ENCODE results near the gene LCE2D.
"Not testable (repeated sequence)": the region's sequence is repeated elsewhere in the genome, so short reads cannot be mapped to it uniquely, and the experiment has no call there.

LCE2D gene, protein sequence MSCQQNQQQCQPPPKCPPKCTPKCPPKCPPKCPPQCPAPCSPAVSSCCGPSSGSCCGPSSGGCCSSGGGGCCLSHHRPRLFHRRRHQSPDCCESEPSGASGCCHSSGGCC

DNA sequence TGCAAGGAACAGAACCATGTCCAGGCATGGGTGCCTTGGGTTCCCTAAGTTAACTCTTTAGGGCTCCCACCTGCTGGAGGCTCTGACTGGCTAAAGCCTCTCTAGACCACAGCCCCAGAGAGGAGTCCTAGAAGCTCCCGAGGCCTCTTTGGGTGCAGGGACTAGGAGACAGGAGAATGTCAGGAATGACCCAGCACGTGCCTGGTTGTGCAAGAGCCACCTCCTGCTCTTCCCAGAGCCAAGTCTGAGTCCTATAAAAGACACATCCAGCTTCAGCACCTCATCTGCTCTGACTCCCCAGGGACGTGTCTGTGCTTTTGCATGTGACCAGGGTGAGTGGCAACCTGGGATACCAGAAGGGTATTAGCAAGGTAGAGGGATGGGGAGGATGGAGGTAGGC is at the start of gene LCE2D:
TSS of gene LCE2D (plus strand) at position 283 of the 400 bp plus-strand sequence. CDS start 726 bp downstream, outside the sequence.
- no peak for DNase-seq

DNA sequence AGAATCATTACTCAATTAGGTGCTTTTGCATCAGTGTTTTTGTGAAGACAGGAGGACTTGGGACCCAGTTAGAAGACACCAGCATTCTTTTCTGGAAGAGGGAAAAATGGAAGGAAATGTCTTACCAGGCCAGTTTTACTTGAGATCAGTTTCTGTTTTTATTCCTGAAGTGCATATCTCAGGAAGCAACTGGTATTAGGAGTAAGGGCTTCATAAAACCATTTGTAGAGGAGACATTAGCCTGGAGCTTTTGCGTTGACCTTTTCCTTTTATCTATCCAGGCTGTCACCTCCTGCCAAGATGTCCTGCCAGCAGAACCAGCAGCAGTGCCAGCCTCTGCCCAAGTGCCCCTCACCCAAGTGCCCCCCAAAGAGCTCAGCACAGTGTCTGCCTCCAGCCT is 49.7 kb upstream of the LCE2D start, which contains the start of gene LCE3B:
TSS of gene LCE3B (plus strand) at position 301 of the 400 bp plus-strand sequence. CDS start at position 301, 0 bp downstream.
- DNase-seq, result no peak

DNA sequence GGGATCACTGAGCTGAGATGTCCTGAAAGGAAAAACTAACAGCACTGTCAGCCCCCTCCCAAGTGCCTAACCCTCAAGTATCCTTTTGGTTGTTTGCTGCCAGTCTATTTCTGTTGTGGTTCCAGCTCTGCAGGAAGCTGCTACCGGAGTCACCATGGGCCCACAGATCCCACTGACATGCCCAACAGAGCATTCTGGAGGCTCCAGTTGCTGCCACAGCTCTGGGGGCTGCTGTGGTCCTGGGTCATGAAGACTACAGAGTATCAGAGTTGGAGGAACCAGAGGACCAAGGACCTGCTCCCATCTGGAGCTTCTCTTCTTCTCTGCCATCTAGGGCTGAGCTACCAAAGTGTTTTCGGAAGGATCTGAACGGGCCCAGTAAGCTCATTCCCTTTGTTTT is 41.2 kb upstream of the LCE2D start:
- no peak for DNase-seq

DNA sequence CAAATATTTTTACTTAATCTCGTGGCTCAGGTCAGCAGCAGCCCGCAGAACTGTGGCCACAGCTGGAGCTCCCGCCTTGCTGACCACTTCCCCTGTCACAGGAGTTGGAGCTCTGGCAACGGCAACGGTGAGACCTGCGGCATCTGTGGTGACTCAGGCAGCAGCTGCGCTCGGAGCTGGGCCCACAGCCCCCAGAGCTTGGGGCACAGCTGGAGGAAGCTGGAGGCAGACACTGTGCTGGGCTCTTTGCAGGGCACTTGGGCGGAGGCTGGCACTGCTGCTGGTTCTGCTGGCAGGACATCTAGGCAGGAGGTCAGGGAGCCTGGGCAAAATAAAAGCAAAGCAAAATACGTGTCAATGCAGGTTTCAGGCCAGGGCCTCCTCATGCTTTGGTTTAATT is 40.4 kb upstream of the LCE2D start, which contains the start of gene LCE3A:
TSS of gene LCE3A (minus strand) at position 301 of the 400 bp plus-strand sequence. CDS start at position 301, 0 bp downstream.
- DNase-seq, result no peak

DNA sequence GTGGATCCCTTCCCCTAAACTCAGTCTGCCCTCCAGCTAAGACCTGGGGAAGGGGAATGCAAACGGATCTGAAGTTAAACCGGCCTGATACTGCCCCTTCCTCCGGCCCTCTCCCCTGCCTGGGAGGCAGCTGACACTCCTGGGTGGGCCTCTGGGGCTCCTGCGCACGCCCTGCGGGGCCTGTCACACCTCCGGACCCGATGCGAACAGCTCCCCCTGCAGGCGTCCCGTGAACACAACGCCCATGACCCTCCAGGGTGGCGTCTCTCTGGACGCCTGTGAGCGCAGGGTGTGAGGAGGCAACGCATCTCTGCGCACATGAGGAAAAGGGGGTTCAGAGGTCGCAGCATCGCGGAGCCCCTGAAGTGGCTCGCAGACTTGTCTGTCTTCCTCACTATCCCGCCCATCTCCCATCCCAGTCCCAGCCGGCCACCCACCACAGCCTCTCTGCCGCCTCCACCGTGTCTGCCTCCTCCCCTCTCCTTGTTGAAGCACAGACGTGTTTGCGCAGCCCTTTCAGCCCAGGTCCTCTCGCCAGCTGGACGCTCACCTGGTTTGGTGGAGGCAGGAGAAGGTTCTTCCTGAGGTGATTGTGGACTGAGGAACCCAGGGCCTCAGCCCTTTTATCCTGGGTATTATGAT is 39.9 kb upstream of the LCE2D start:
- DNase-seq, result no peak

DNA sequence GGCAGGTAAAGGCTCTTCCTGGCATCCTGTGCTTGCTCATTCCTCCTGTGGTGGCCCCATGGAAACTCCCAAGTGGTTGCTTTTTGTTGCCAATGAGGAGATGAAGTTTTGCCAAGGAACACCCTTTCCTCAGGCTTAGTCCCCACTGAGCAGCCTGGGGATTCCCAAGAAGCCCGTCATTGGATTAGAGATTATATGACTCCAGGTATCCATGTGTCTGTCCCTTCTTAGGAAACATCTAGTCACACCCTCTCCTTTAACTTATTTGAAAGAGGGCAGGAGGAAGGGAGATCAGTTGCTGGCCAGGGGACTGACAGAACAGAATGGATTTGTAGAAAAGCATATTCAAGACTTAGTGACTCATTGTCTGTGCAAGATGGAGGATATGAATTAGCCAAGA is 36.4 kb upstream of the LCE2D start:
- DNase-seq, result no peak

DNA sequence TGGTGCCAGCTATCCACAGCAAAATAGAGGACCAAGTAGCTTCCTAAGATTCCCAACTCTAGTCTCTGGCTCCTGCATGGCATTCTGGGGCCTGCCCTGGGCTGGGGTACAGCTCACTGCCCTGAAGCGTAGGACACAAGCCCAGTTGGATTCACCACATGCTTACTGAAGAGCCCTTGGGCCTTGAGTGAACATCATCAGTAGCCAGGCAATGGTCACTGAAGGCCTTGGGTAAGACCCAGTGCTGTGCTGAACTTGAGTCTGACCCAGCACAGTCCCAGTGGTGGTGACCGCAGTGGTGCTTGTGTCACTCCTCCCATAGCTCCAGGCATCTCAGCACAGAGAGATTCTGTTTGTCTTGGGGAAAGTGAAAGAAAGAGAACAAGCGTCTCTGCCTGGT is 32.6 kb upstream of the LCE2D start:
- no peak for DNase-seq

DNA sequence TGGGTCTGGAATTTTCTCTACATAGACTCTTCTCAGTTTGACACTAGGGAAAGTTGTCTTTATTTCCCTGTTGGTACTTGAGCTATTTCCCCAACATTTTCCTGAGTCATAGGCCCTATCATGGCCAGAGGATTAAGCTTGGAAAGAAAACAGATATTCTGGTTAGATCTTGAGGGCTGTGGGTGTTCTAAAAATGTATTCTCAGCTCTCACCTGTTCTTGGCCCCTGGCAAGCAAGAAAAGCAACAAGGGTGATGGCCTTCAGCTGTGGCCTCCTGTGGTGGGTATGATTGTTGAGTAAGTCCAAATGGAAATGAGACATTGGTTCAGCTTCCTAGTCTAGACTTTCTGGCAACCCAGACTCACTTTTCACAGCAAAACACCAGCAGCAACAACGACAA is 22.8 kb upstream of the LCE2D start:
- DNase-seq, result no peak

DNA sequence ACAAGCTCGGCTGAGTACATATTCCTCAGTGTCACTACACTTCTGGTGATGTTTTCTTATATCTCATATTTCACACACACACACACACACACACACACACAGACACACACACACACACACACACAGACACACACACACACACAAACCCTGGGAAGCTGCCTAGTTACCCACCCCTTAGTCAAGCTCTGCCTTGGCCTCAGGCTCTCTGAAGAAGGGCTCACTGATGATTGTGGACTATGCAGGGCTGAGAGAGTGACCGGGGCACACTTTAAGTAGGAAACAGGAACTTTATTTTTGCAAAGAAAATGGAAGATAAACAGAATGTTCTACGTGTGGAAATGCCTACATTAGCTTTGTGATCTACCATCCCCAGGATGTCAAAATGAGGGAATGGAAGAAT is 19.2 kb upstream of the LCE2D start:
- no peak for DNase-seq

DNA sequence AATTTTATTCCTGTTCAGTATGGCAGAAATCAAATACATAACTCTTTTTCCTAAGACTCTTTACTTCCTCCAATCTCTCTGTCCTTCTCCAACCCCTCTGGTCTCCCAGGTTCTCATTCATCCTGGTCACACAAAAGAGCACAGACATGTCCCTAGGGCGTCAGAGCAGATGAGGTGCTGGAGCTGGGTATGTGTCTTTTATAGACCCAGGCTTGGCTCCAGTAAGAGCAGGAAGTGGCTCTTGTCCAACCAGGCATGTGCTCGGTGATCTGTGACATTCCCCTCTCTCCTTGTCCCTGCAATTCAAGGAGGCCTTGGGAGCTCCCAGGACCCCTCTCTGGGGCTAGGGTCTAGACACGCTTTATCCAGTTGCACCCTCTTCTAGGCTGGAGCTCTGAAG is 18.0 kb upstream of the LCE2D start:
- DNase-seq, result no peak

DNA sequence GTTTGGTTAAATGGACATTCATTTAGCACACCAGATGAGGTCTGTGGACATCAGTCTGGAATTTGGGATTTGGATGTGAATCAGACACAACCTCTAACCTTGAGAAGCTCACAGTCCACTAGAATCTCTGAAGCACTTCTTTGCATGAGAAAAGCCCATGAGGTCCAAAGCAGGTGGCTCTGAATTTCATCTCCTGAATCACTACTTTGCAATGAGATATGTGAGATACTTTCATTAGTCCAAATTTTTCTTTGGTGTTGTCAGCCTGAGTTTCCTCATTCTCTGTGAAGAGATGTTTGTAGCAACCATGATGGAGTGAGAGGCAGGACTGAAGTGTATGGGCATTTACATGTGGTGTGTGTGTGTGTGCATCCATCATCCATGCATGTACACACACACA is 16.5 kb upstream of the LCE2D start:
- DNase-seq, result no peak

DNA sequence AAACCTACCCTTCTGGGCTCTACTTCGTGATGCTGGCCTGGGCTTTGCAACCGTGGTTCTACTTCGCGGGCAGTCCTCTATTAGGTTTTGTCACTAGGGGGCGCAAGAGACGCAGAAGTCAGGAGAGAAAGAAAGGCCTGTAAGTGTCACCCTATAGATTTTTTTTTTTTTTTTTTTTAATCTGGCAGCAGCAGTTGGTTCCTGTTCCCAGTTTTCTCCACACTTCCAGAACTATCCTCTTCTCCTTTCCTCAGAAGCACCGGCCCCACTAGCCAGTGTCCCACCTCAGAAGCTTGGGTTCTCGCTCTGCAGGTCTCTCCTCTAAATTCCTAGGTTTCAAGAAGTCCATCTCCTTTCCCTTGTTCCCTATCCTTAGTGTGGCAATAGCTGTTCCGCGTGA is 9.1 kb upstream of the LCE2D start:
- no peak for DNase-seq

DNA sequence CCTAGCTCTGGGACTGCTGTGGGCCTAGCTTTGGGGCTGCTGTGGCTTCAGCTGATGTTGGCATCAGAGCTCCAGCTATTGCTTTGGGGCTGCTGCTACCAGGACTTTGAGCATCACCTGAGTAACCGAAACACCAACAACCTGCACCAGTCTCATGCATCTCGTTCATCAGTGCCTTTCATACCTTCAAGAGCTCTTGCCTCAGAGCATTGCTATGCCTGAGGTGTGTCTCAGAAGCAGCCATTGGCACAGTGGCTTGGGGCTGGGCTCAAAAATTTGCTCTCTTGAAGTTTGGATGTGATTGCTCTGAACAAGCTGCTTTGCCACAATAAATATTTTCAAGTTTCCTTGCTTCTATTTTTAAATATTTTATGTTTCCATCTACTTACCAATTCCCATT is 6.7 kb upstream of the LCE2D start:
- DNase-seq, result no peak

DNA sequence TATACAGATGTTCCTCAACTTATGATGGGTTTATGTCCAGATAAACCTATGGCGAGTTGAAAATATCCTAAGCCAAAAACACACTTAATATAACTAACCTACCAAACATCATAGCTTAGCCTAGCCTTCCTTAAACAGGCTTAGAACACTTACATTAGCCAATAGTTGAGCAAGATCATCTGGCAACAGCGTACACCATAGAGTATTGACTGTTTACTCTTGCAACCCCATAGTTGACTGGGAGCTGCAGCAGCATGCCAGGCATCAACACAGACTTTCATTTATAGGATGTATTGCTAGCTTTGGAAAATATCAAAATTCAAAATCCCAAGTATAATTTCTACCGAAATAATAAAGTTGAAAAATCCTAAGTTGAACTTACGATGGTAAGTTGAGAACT is 5.5 kb upstream of the LCE2D start:
- no peak for DNase-seq

DNA sequence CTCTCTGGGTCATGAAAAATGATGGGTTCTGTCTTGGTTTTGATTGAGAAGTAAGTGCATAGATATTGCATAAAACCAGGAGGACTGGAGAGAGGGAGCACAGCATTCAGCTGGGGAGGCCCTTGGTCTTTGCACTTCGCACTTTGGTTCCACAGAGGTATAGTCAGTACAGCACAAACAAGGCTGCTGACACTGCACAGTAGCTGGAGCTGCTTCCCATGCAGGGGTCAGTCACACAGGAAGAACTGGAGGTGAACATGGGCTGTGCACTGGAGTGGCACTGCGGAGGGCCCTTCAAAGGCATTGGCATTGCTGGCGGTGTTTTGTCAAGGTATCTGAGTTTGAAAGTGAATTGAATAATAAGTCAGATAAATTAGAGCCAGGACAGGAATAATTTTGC is 4.5 kb upstream of the LCE2D start:
- DNase-seq, result no peak

DNA sequence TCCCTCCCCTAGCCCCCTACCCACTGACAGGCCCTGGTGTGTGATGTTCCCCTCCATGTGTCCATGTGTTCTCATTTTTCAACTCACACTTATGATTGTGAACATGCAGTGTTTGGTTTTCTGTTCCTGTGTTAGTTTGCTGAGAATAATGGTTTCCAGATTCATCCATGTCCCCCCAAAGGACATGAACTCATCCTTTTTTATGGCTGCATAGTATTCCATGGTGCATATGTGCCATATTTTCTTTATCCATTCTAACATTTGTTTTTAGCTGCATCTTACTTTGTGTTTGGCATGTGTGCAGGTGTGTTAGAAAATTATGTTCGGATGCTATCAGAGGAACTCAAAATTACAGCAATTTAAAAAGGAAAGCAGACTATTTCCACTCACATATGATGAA is 3.0 kb downstream of the LCE2D start:
- DNase-seq, result not testable (repeated sequence)

DNA sequence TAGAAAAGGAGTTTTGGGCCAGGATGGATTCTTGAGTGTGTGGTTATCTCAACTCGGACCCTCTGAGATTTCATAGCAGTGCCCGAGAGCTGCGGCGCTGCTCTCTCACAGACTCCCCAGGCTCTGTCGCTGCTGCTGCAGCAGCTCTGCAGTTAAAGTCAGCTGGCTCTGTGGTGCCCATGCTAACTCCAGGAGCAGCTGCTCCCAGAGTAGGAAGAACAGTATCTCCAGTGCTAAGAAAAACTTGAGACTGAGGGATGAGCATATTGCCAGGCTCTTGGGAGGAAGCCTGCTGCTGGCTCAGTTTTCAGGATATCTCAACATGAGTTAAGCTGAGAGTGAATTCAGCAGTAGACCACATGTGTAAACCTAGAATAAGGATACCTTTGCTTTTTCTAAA is 4.5 kb downstream of the LCE2D start:
- DNase-seq, result no peak

DNA sequence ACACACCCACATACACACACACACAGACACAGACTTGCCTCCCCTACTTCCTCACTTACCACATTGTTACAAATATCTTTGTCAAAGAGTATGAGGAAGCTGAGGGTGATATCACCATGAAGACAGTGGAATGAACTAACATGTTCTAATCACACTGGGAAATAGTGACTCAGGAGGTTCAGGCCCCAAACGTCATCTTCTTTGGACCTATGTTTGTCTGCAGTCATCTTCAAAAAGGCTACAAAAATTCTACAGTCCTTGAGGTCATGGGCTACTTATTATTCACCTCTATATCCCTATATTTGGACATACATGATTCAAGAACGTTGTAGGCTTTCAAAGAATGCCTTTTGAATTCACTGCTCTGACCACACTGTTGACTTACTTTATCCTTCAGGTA is 9.8 kb downstream of the LCE2D start:
- DNase-seq, result no peak

DNA sequence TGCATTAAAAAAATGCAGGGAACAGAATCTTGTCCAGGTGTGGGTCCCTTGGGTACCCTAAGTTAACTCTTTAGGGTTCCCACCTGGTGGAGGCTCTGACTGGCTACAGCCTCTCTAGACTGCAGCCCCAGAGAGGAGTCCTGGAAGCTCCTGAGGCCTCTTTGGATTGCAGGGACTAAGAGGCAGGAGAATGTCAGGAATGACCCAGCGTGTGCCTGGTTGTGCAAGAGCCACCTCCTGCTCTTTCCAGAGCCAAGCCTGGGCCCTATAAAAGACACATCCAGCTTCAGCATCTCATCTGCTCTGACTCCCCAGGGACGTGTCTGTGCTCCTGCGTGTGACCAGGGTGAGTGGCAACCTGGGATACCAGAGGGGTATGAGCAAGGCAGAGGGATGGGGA is 11.8 kb downstream of the LCE2D start, which contains the start of gene LCE2C:
TSS of gene LCE2C (plus strand) at position 297 of the 400 bp plus-strand sequence. CDS start 737 bp downstream, outside the sequence.
- DNase-seq, result not testable (repeated sequence)

DNA sequence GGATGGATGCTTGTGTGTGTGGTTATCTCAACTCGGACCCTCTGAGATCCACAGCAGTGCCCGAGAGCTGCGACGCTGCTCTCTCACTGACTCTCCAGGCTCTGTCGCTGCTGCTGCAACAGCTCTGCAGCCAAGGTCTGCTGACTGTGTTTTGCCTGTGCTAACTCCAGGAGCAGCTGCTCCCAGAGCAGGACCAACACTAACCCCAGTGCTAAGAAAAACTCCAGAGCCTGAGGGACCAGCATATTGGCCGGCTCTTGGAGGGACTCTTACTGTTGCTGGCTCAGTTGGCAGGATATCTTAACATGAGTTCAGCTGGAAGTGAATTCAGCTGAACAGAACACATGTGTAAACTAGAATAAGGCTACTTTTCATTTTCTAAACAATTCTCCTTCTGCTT is 16.3 kb downstream of the LCE2D start:
- DNase-seq, result no peak

DNA sequence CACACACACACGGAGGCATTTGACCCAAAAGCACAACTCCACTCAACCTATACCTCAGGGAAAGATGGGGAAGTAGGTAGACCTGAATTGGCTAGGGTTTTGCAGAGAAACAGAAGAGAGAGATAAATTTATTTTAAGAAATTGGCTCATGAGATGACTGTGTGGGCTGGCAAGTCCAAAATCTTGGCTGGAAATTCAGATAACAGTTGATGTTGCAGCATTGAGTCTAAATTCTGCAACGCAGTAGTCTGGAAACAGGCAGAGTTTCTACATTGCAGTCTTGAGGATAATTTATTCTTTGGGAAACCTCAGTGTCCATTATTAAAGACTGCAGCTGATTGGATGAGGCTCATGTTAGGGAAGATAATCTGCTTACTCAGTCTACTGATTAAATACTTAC is 18.4 kb downstream of the LCE2D start:
- no peak for DNase-seq

DNA sequence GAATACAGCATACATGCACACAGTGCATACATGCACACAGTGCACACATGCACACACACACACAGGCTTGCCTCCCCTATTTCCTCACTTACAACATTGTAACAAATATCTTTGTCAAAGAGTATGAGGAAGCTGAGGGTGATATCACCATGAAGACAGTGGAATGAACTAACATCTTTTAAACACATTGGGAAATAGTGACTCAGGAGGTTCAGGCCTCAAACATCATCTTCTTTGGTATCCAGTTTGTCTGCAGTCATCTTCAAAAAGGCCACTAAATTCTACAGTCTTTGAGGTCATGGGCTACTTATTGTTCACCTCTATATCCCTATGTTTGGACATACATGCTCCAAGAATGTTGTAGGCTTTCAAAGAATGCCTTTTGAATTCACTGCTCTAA is 20.7 kb downstream of the LCE2D start:
- DNase-seq, result no peak

DNA sequence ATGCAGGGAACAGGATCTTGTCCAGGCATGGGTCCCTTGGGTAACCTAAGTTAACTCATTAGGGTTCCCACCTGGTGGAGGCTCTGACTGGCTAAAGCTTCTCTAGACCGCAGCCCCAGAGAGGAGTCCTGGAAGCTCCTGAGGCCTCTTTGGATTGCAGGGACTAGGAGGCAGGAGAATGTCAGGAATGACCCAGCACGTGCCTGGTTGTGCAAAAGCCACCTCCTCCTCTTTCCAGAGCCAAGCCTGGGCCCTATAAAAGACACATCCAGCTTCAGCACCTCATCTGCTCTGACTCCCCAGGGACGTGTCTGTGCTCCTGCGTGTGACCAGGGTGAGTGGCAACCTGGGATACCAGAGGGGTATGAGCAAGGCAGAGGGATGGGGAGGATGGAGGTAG is 22.6 kb downstream of the LCE2D start, which contains the start of gene LCE2B:
TSS of gene LCE2B (plus strand) at position 301 of the 400 bp plus-strand sequence. CDS start 721 bp downstream, outside the sequence.
- DNase-seq, result not testable (repeated sequence)

DNA sequence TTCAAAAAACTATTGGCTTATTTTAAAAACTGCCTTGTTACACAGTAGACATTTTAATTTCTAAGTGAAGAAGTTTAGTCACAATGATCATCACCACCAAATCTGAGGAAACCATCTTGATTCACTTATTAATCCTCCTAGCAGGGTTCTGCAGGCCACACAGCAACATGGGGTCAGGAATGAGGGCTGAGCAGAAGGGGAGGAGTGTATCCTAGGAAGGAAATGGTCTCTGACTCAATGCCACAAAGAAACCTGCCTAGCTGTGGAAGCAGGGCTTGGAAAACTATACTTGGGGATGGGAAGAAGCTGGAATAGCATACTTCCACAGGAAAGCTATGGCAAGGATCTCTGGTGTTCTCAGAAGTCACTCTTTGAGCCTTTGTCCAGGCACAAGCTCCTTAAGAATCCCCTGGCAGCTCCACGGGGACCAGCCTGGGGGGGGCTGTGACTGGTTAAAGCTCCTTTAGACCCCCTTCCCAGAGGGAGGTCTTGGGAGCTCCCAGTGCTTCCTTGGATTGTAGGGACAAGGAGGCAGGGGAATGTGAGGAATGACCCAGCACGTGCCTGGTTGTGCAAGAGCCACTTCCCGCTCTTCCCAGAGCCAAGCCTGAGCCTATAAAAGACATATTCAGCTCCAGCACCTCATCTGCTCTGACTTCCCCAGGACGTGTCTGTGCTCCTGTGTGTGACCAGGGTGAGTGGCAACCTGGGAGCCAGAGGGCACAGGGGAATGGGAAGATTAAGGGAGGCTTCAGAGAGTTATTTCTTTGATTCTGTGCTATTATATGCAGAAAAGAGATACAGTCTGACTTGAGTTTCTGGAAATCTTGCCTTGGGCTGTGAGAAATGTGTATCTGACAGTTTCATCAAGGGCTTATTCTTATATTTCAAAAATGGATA is 34.8 kb downstream of the LCE2D start, which contains the start of gene LCE2A:
TSS of gene LCE2A (plus strand) at position 645 of the 900 bp plus-strand sequence. CDS start 557 bp downstream, outside the sequence.
- no peak for DNase-seq
